B cell (primary cell): ENCODE measurements around the gene GPAT3.

Source experiments
- CTCF ChIP-seq: fragments of 200-600 bp; IDR thresholded peaks from one replicate; pipeline ENCODE4 v1.8.0; 2022; ENCODE audit warnings: antibody characterized with exemption, mild to moderate bottlenecking
- EZH2 ChIP-seq: IDR thresholded peaks from 2 replicates; pipeline ENCODE4 v1.6.1; 2012; ENCODE audit warnings: borderline replicate concordance, low read depth, mild to moderate bottlenecking, moderate library complexity, low read length; ENCODE audit not compliant: insufficient read depth, poor library complexity, severe bottlenecking

GRCh38 chr4:83605744-83606172 lies 69.8 kb downstream of the GPAT3 start:
- no peak for TF ChIP-seq CTCF
- no peak for TF ChIP-seq EZH2
